DMS79 (cell line): ENCODE measurements around the gene MEI1.

Source experiments
- DNase-seq: peaks from one replicate; lab custom pipeline; 2025; lab: John Stamatoyannopoulos, UW

MEI1 gene

GRCh38 chr22:41841085-41841712 is 141.9 kb downstream of the MEI1 start:
- no peak for DNase-seq

GRCh38 chr22:41842996-41843970 is 144.0 kb downstream of the MEI1 start:
- DNase-seq = no peak

- no peak for DNase-seq
These were observed 144.7 kb downstream of the MEI1 start for GRCh38 chr22:41844036-41844435.

GRCh38 chr22:41844513-41844912 is 145.2 kb downstream of the MEI1 start:
- no peak for DNase-seq

- DNase-seq = no peak
These were observed 146.3 kb downstream of the MEI1 start for GRCh38 chr22:41845380-41846267.

- no peak for DNase-seq
These were observed 147.1 kb downstream of the MEI1 start for GRCh38 chr22:41846268-41846987.

GRCh38 chr22:41847300-41847699 is 148.0 kb downstream of the MEI1 start:
- no peak for DNase-seq

- DNase-seq = no peak
These were observed 149.2 kb downstream of the MEI1 start for GRCh38 chr22:41848468-41848867.
